NCI-H510A treated with DMSO at 0.1 percent for 48 hours (cell line): ENCODE results near the gene TMEM95.

Experiments used
- DNase-seq: peaks from one replicate; lab custom pipeline; 2025; lab: John Stamatoyannopoulos, UW

The TMEM95 gene

DNA sequence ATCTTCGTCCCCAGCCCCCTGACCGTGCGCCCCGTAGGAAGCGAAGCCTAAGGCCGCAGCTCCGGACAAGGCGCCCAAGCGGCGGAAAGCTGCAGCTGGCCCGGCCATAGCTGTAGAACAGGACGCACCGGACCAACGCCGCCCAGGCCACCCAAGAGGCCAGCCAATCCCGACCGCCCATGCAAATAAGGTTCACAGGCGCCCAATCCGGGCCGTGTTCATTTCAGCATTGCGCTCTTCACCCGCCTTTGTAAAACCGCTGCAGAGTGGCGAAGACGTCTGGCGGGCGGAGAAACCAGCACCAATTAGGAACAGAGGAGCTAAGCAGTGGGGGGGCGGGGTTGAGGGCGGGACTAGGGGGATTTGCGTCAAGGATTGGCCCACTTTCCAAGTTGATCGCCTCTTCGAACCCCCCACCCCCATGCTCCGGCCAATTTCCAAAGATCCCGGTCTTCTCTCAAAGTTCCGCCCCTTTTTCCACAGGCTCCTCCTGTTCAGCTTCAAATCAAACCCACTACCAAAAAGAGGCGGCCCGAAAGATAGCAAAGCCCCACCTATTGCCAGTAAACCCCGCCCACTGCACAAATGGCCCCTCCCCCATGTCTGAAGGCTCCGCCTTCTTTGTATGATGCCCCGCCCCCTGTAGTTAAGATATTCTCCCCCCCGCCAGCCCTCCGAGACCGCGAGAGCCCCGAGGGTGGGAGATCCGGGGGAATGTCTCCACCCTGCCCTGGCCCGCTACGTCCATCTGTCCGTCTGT, 49.2 kb downstream of the TMEM95 start, which contains the start of gene TMEM256:
Gene TMEM256, minus strand, starts transcription at position 121 of the 760 bp plus-strand sequence. Its CDS starts 13 bp downstream, at position 108.
- peak; percentile 98 for DNase-seq

DNA sequence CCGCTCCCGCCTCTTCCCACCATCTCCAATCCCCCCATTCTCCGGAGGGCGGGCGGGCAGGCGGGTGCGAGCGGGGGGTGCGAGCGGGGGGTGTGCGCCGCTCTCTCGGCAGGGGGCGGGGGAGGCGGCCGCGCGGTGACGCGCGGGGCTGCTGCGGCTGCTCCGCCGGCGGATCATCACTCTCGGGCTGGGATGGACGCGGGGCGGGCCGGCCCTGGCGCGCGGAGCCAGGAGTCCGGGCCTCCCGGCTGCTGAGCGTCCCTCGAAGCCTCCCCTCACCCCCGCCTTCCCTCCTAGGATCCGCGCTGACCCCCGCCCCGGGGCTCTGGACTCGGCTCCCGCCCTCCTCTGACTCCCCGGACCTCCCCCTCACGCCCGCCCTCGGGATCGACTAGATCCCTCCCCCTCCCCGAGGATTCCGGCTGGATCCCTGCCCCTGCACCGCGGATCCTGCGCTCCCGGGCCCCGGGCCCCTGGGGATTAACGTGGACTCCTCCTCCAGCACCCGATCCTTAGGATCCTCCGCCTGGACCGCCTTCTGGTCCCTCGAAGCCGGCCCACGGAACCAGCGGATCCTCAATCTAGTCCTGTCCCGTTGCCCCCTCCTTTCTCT, 49.9 kb downstream of the TMEM95 start:
- DNase-seq: no peak

- no peak for DNase-seq
These were observed 50.6 kb downstream of the TMEM95 start for GRCh38 chr17:7405350-7406234.

- no peak for DNase-seq
These were observed 51.4 kb downstream of the TMEM95 start for GRCh38 chr17:7406235-7406825.
